ENCODE measurements around the gene RMDN2. TPM values are rescaled to one million over a fixed set of nuclear protein-coding genes. Genes with fewer than 3 reads are reported as not detected.
"Not testable (repeated sequence)": the region's sequence is repeated elsewhere in the genome, so short reads cannot be mapped to it uniquely, and the experiment has no call there.

The RMDN2 gene
- polyA plus RNA-seq, 1 experiment: 3.4 TPM

GRCh38 chr2:37926635-37927034, 1.5 kb downstream of the RMDN2 start:
- no peak for DNase-seq (ENCODE audit: low read depth)
- TF ChIP-seq CTCF (IDR thresholded peaks at IDR 0.05; ENCODE audit: insufficient read depth, low read depth, low read length): no peak
- Histone ChIP-seq H3K27me3 (ENCODE audit: control insufficient read depth, insufficient read depth, low read length) (no peaks in the 10 kb centered on the region), H3K36me3 (ENCODE audit: control insufficient read depth, insufficient read depth, low read length) (no peaks in the 10 kb centered on the region), H3K4me3 (ENCODE audit: low read depth, low read length) (no peak overlapping the region)
- ChIA-PET POLR2A (no interaction called here), CTCF (interaction anchor here (0.7 kb wide), 2 partner anchors 37 to 74 kb away, joined by 3 read pairs; no protein-coding TSS in a partner anchor)

GRCh38 chr2:37928377-37928776, 3.3 kb downstream of the RMDN2 start:
- TF ChIP-seq CTCF (IDR thresholded peaks at IDR 0.05; ENCODE audit: insufficient read depth, low read depth, low read length): no peak
- Histone ChIP-seq H3K27me3 (ENCODE audit: control insufficient read depth, insufficient read depth, low read length) (no peaks in the 10 kb centered on the region), H3K36me3 (ENCODE audit: control insufficient read depth, insufficient read depth, low read length) (no peaks in the 10 kb centered on the region), H3K4me3 (ENCODE audit: low read depth, low read length) (no peak overlapping the region)
- no peak for DNase-seq (ENCODE audit: low read depth)
- ChIA-PET CTCF (no interaction called here), POLR2A (no interaction called here)

- POLR2A ChIA-PET, CTCF ChIA-PET: not testable (repeated sequence)
Measured at GRCh38 chr2:37930392-37930791, 5.3 kb downstream of the RMDN2 start.

GRCh38 chr2:37932873-37933272, 7.8 kb downstream of the RMDN2 start:
- DNase-seq (ENCODE audit: low read depth); H3K27me3 ChIP-seq (ENCODE audit: control insufficient read depth, insufficient read depth, low read length); H3K4me3 ChIP-seq (ENCODE audit: low read depth, low read length); H3K36me3 ChIP-seq (ENCODE audit: control insufficient read depth, insufficient read depth, low read length); POLR2A ChIA-PET; CTCF ChIA-PET: not testable (repeated sequence)

More at GRCh38 chr2:37930392-37930791, 5.3 kb downstream of the RMDN2 start:
- not testable (repeated sequence) for DNase-seq (ENCODE audit: low read depth); H3K27me3 ChIP-seq (ENCODE audit: control insufficient read depth, insufficient read depth, low read length); H3K4me3 ChIP-seq (ENCODE audit: low read depth, low read length); H3K36me3 ChIP-seq (ENCODE audit: control insufficient read depth, insufficient read depth, low read length)

- TF ChIP-seq CTCF (IDR thresholded peaks at IDR 0.05; ENCODE audit: insufficient read depth, low read depth, low read length): no peak
- Histone ChIP-seq H3K27me3 (ENCODE audit: control insufficient read depth, insufficient read depth, low read length) (no peaks in the 10 kb centered on the region), H3K4me3 (ENCODE audit: low read depth, low read length) (no peak overlapping the region), H3K36me3 (ENCODE audit: control insufficient read depth, insufficient read depth, low read length) (no peaks in the 10 kb centered on the region)
- CTCF ChIA-PET: no interaction called here
- DNase-seq (ENCODE audit: low read depth): no peak
- POLR2A ChIA-PET: no interaction called here
Measured at GRCh38 chr2:37934591-37935513, 9.8 kb downstream of the RMDN2 start.

- H3K36me3 ChIP-seq (ENCODE audit: control insufficient read depth, insufficient read depth, low read length); DNase-seq (ENCODE audit: low read depth); POLR2A ChIA-PET; CTCF ChIA-PET; H3K27me3 ChIP-seq (ENCODE audit: control insufficient read depth, insufficient read depth, low read length); H3K4me3 ChIP-seq (ENCODE audit: low read depth, low read length): not testable (repeated sequence)
Measured at GRCh38 chr2:37937568-37937967, 12.5 kb downstream of the RMDN2 start.

GRCh38 chr2:37941267-37941666, 16.2 kb downstream of the RMDN2 start:
- H3K36me3 ChIP-seq (ENCODE audit: control insufficient read depth, insufficient read depth, low read length); DNase-seq (ENCODE audit: low read depth); H3K4me3 ChIP-seq (ENCODE audit: low read depth, low read length); H3K27me3 ChIP-seq (ENCODE audit: control insufficient read depth, insufficient read depth, low read length); POLR2A ChIA-PET: not testable (repeated sequence)
- CTCF ChIA-PET: interaction anchor here (0.6 kb wide), 1 partner anchor 33 kb away, joined by 3 read pairs; no protein-coding TSS in a partner anchor
